IPS-15b (cell line): Measurements from ENCODE around the gene BBS12.
"Not testable (repeated sequence)": the region's sequence is repeated elsewhere in the genome, so short reads cannot be mapped to it uniquely, and the experiment has no call there.

Source experiments
- H3K27me3 ChIP-seq: one replicate; pipeline ENCODE4 v1.6.1; 2013; ENCODE audit warnings: low read length; ENCODE audit not compliant: control insufficient read depth, insufficient read depth
- H3K36me3 ChIP-seq: one replicate; pipeline ENCODE4 v1.6.1; 2013; ENCODE audit warnings: low read length; ENCODE audit not compliant: control insufficient read depth, insufficient read depth
- H3K4me1 ChIP-seq: one replicate; pipeline ENCODE4 v1.6.1; 2013; ENCODE audit warnings: mild to moderate bottlenecking, low read length; ENCODE audit not compliant: control insufficient read depth, insufficient read depth
- H3K4me3 ChIP-seq: one replicate; pipeline ENCODE4 v1.5.1; 2013; ENCODE audit warnings: low read depth, low read length
- H3K9ac ChIP-seq: one replicate; pipeline ENCODE4 v1.6.1; 2013; ENCODE audit warnings: low read depth, mild to moderate bottlenecking, low read length
- H3K9me3 ChIP-seq: one replicate; pipeline ENCODE4 v1.6.1; 2013; ENCODE audit warnings: mild to moderate bottlenecking, low read length; ENCODE audit not compliant: control insufficient read depth, insufficient read depth

BBS12 gene

GRCh38 chr4:122786920-122787319, 54.4 kb downstream of the BBS12 start:
- H3K4me3 ChIP-seq, result not testable (repeated sequence)

GRCh38 chr4:122787940-122788339, 55.4 kb downstream of the BBS12 start:
- no peaks in the 10 kb centered on the region for H3K36me3 ChIP-seq
- H3K4me3 ChIP-seq, result no peak overlapping the region
- H3K4me1 ChIP-seq, result peaks cover 36% of the 10 kb centered on the region
- no peak overlapping the region for H3K9ac ChIP-seq
- no peaks in the 10 kb centered on the region for H3K27me3 ChIP-seq
- no peaks in the 10 kb centered on the region for H3K9me3 ChIP-seq

More at GRCh38 chr4:122786920-122787319, 54.4 kb downstream of the BBS12 start:
- H3K36me3 ChIP-seq, H3K9ac ChIP-seq, H3K27me3 ChIP-seq, H3K9me3 ChIP-seq: not testable (repeated sequence)
- H3K4me1 ChIP-seq, result peaks cover 42% of the 10 kb centered on the region

GRCh38 chr4:122788935-122789334, 56.4 kb downstream of the BBS12 start:
- H3K4me3 ChIP-seq, result no peak overlapping the region
- no peaks in the 10 kb centered on the region for H3K36me3 ChIP-seq
- no peak overlapping the region for H3K9ac ChIP-seq
- H3K9me3 ChIP-seq, result no peaks in the 10 kb centered on the region
- no peaks in the 10 kb centered on the region for H3K27me3 ChIP-seq
- H3K4me1 ChIP-seq, result peaks cover 30% of the 10 kb centered on the region

DNA sequence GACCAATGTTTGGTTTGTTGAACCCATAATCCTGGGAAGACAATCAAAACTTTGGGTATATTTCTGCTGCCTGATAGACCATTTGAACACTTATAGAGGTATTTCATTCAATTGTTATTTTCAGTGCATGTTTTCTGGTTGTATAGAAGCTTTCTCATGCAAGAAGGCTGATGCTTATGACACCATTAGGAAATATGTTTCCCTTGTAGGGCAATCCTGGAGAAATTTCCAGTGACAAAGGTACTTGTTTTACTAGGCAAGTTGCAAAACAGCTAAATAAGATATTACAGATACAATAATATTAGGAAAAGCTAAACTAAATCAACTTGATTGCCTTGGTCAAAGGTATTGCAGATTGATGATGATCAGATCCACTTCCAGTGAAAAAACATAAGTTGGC, 61.3 kb downstream of the BBS12 start:
- no peak overlapping the region for H3K9ac ChIP-seq
- no peaks in the 10 kb centered on the region for H3K9me3 ChIP-seq

More for the DNA sequence above, 61.3 kb downstream of the BBS12 start:
- H3K27me3 ChIP-seq, result no peaks in the 10 kb centered on the region
- H3K4me3 ChIP-seq, result no peak overlapping the region
- no peaks in the 10 kb centered on the region for H3K36me3 ChIP-seq
- peaks cover 37% of the 10 kb centered on the region for H3K4me1 ChIP-seq
